Measurements from ENCODE around the gene PERP. TPM values are rescaled to one million over a fixed set of nuclear protein-coding genes. Genes with fewer than 3 reads are reported as not detected.

Gene PERP
- total and polyA plus RNA-seq, 2 of the 4 experiments (the other 2 are of a cell fraction) = 7.7 to 21.4 TPM

- no peak for TF ChIP-seq CHD1 (IDR thresholded peaks at IDR 0.05; ENCODE audit: low read depth, low read length)
- TF ChIP-seq MAZ (IDR thresholded peaks at IDR 0.05; ENCODE audit: borderline replicate concordance, low read depth, low read length) = no peak
- TF ChIP-seq SMC3 (IDR thresholded peaks at IDR 0.05; ENCODE audit: low read depth, low read length) = no peak
- no peak for TF ChIP-seq RFX5 (IDR thresholded peaks at IDR 0.05; ENCODE audit: low read depth, low read length)
- TF ChIP-seq RCOR1 (IDR thresholded peaks at IDR 0.05; ENCODE audit: insufficient replicate concordance, low read length) = no peak
- no peak for TF ChIP-seq RAD21 (IDR thresholded peaks at IDR 0.05; ENCODE audit: low read length)
- no peak for TF ChIP-seq POLR2A (IDR thresholded peaks at IDR 0.05; ENCODE audit: low read depth, low read length)
Measured at GRCh38 chr6:138105446-138105845, 1.8 kb downstream of the PERP start (continued).
